Osteoblast (primary cell): ENCODE results near the gene ZNF277. TPM values are rescaled to one million over a fixed set of nuclear protein-coding genes. Genes with fewer than 3 reads are reported as not detected.

Source experiments
- DNase-seq: peaks from one replicate; pipeline ENCODE4 v3.0.0; 2011; ENCODE audit warnings: low spot score, mixed read lengths; ENCODE audit not compliant: insufficient read length; ENCODE audit errors: missing footprints
- H2AFZ ChIP-seq: 2 replicates; pipeline ENCODE4 v1.6.0; 2011; ENCODE audit warnings: mild to moderate bottlenecking, low read length
- H3K27ac ChIP-seq: 2 replicates; pipeline ENCODE4 v1.5.1; 2011; ENCODE audit warnings: mild to moderate bottlenecking, low read depth, low read length, moderate library complexity
- H3K27me3 ChIP-seq: 2 replicates; pipeline ENCODE4 v1.6.0; 2012; ENCODE audit warnings: mild to moderate bottlenecking, control low read depth, inconsistent platforms, low read length, moderate library complexity; ENCODE audit not compliant: insufficient read depth
- H3K36me3 ChIP-seq: 2 replicates; pipeline ENCODE4 v1.5.1; 2011; ENCODE audit warnings: mild to moderate bottlenecking, low read length, control low read depth, moderate library complexity; ENCODE audit not compliant: insufficient read depth
- H3K4me1 ChIP-seq: 2 replicates; pipeline ENCODE4 v1.5.1; 2011; ENCODE audit warnings: mild to moderate bottlenecking, low read length, control low read depth, moderate library complexity; ENCODE audit not compliant: insufficient read depth
- H3K4me2 ChIP-seq: 2 replicates; pipeline ENCODE4 v1.6.0; 2011; ENCODE audit warnings: mild to moderate bottlenecking, low read length; ENCODE audit not compliant: insufficient read depth
- H3K4me3 ChIP-seq: fragments of 200-600 bp; sonication (generic); 3 replicates; pipeline ENCODE4 v1.5.1; 2012; ENCODE audit warnings: mild to moderate bottlenecking, low read length, inconsistent platforms; ENCODE audit not compliant: insufficient read depth
- H3K79me2 ChIP-seq: 2 replicates; pipeline ENCODE4 v1.6.0; 2012; ENCODE audit warnings: mild to moderate bottlenecking, low read length, control low read depth, inconsistent platforms; ENCODE audit not compliant: insufficient read depth
- H3K9me3 ChIP-seq: 2 replicates; pipeline ENCODE4 v1.5.1; 2011; ENCODE audit warnings: low read depth, low read length, control low read depth
- H4K20me1 ChIP-seq: 2 replicates; pipeline ENCODE4 v1.6.0; 2012; ENCODE audit warnings: mild to moderate bottlenecking, low read length, control low read depth; ENCODE audit not compliant: insufficient read depth
- total RNA-seq: library from RNA; depleted of rRNA; stranded (reverse); fragments of >200 nt; gene quantifications from 2 replicates; pipeline ENCODE4 v1.2.3, GENCODE V29; 2012
- TF ChIP-seq, protein P1 (sequence below): IDR thresholded peaks from 2 replicates; pipeline ENCODE4 v1.5.1; 2011; ENCODE audit warnings: mild to moderate bottlenecking, low read depth, low read length, moderate library complexity; ENCODE audit errors: extremely low read depth

Gene ZNF277
- total RNA-seq, 1 donor, result 58.6 TPM

DNA sequence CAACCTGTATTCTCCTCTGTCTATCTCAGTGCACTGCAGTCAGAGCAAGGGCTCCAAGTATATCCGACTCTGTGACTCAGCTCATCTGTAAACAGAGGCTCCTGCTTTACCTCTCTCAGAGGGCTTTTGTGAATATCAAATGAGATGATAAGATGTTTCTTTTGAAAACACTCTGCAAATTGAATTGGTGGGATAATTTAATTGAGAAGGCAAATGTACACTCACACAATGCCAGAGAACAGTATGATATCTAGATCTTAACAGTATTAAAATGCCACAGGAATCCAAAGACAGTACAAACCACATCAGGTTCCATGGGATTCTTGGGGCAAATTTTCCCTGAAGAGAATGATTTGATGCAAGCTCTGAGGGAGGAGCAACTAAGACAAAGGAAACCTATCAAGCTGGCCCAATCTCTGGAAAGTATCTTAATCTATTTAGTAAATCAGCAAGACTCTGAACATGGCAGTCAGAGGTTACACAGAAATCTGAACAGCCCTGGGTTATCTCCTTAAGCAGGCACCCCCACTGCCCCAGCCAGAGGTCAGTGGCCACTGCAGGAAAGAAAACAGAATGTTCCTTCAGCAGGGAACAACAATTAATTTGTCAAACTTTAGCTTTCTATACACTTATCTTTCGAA, 46.2 kb upstream of the ZNF277 start:
- Histone ChIP-seq H3K4me1 (peaks cover 32% of the 10 kb centered on the region), H2AFZ (no peak overlapping the region), H3K27ac (no peak overlapping the region), H3K9me3 (no peaks in the 10 kb centered on the region), H3K79me2 (peaks cover 42% of the 10 kb centered on the region), H3K4me3 (no peak overlapping the region), H3K27me3 (no peaks in the 10 kb centered on the region), H3K36me3 (no peaks in the 10 kb centered on the region), H3K4me2 (no peak overlapping the region), H4K20me1 (no peaks in the 10 kb centered on the region)
- TF ChIP-seq, protein P1, sequence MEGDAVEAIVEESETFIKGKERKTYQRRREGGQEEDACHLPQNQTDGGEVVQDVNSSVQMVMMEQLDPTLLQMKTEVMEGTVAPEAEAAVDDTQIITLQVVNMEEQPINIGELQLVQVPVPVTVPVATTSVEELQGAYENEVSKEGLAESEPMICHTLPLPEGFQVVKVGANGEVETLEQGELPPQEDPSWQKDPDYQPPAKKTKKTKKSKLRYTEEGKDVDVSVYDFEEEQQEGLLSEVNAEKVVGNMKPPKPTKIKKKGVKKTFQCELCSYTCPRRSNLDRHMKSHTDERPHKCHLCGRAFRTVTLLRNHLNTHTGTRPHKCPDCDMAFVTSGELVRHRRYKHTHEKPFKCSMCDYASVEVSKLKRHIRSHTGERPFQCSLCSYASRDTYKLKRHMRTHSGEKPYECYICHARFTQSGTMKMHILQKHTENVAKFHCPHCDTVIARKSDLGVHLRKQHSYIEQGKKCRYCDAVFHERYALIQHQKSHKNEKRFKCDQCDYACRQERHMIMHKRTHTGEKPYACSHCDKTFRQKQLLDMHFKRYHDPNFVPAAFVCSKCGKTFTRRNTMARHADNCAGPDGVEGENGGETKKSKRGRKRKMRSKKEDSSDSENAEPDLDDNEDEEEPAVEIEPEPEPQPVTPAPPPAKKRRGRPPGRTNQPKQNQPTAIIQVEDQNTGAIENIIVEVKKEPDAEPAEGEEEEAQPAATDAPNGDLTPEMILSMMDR, result no peak
- no peak for DNase-seq

DNA sequence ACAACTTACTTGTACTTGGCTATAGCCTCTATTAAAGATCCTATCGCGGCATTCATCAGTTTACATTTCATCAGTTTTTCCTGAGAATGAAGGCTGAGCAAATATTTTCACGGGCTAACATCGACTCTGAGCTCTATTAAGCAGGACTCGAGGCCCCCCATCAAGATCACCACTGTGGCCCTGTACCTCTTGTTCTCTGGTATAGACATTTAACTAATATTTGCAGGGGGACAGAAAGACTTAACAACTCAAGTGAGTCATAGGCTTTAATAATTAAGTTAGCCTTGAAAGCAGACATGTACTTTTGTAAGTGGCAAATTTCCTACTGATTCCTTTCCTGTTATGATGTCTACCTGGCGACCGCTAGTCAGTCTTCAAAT, 45.7 kb upstream of the ZNF277 start:
- TF ChIP-seq, protein P1, result no peak
- Histone ChIP-seq H3K4me3 (no peak overlapping the region), H3K79me2 (peaks cover 40% of the 10 kb centered on the region), H4K20me1 (no peaks in the 10 kb centered on the region), H3K36me3 (no peaks in the 10 kb centered on the region), H3K9me3 (no peaks in the 10 kb centered on the region), H3K27ac (no peak overlapping the region), H3K4me2 (no peak overlapping the region), H3K27me3 (no peaks in the 10 kb centered on the region), H2AFZ (no peak overlapping the region), H3K4me1 (peaks cover 32% of the 10 kb centered on the region)
- no peak for DNase-seq

DNA sequence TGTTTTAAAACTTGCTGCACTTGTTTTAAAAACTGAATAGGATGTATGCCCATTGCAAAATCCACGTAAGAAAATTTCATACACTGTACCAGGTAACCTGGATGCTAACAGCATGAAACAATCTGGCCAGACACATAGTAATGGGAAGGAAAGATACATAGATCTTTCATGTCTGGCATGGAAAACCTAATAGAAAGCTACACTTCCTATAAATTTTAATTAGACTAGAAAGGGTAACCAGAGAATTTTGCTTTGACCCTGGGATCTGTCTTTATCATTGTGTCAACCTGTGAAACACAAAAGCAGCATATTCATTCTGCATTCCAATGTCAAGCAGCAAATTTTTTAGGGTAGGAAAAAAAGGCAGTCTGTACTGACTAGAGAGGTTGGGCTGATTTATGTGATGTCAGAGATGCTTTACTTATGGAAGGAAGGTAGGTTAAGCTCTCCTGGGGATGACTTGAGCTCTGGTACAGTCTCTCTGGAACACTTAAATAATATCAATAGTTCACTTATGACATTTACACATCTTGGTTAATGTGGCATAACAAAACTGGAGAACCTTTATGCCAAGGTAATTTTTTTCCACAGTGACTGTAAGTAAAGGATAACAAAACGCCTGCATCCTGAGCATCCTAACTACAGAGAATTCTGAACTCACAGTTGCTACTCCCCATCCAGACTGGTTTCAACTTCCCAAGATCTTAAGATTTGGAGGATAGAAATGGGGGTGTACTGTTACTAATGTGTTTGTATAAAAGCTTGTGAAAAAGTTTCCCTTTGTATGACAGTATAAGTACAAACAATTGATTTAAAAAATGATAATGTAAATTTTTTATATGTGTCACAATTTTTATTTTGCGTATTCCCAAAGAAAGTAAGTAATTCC, 45.0 kb upstream of the ZNF277 start:
- Histone ChIP-seq H3K79me2 (peaks cover 37% of the 10 kb centered on the region), H3K9me3 (no peaks in the 10 kb centered on the region), H3K4me2 (peak overlapping the region; percentile 16), H3K4me3 (no peak overlapping the region), H4K20me1 (no peaks in the 10 kb centered on the region), H3K36me3 (no peaks in the 10 kb centered on the region), H3K27ac (no peak overlapping the region), H2AFZ (no peak overlapping the region), H3K4me1 (peaks cover 30% of the 10 kb centered on the region), H3K27me3 (no peaks in the 10 kb centered on the region)
- DNase-seq, result no peak
- TF ChIP-seq, protein P1, result no peak

DNA sequence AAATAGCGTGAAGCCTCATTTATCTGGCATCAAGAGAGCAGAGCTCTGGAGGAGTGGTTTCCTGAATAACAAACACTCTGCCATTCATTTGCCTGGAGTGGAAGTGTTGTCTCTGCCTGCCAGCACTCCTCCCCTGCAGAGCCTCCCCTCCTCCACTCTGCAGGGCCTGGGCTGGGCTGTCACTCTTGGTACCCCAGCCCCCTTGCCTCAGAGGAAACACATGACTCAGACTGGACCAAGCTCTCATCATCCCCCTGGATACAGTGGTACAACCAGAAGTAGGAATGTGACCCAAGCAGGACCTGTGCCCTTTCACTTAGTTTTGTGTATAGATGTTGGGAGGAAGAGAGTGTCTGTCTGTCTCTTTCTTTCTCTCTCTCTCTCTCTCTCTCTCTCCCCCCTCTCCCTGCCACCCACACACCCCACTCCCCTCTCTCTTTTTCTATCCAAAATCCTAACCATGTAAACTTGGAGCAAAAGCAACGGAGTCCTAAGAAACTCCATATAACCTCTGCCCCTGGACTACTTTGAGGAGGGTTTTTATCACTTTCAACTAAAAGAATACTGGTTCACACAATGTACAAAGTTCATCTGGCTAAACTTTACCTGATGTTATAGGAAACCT, 44.2 kb upstream of the ZNF277 start:
- Histone ChIP-seq H3K27ac (no peak overlapping the region), H3K79me2 (peaks cover 37% of the 10 kb centered on the region), H3K27me3 (no peaks in the 10 kb centered on the region), H3K36me3 (no peaks in the 10 kb centered on the region), H3K4me1 (peaks cover 24% of the 10 kb centered on the region), H3K9me3 (no peaks in the 10 kb centered on the region), H3K4me3 (no peak overlapping the region), H3K4me2 (peak overlapping the region; percentile 16), H4K20me1 (no peaks in the 10 kb centered on the region), H2AFZ (no peak overlapping the region)
- DNase-seq, result no peak
- TF ChIP-seq, protein P1, result no peak
